Measurements from ENCODE around the gene AP2M1. TPM values are rescaled to one million over a fixed set of nuclear protein-coding genes. Genes with fewer than 3 reads are reported as not detected.

The AP2M1 gene
- total and polyA plus RNA-seq, 4 donors = 71.9 to 200 (median 135) TPM

- no peak overlapping the region for H3K4me3 ChIP-seq (ENCODE audit: low read depth in 1 of 3, low read length in 3 of 3)
- no peaks in the 10 kb centered on the region for H3K27me3 ChIP-seq (ENCODE audit: control insufficient read depth in 4 of 4, insufficient read depth in 4 of 4, low read length in 3 of 4)
- TF ChIP-seq GABPA (IDR thresholded peaks at IDR 0.05 in 1 of 2, conservative IDR thresholded peaks at IDR 0.05 in 1 of 2) = no peak
- no peak for TF ChIP-seq TAF1 (conservative IDR thresholded peaks at IDR 0.05)
- TF ChIP-seq RXRA (IDR thresholded peaks at IDR 0.05) = no peak
- TF ChIP-seq FOXA1 (IDR thresholded peaks at IDR 0.05) = no peak
- no peak for TF ChIP-seq RAD21 (IDR thresholded peaks at IDR 0.05)
- TF ChIP-seq HNF4G (IDR thresholded peaks at IDR 0.05) = no peak
- no peak for TF ChIP-seq FOXA2 (IDR thresholded peaks at IDR 0.05)
- TF ChIP-seq HNF4A (conservative IDR thresholded peaks at IDR 0.05) = no peak
- TF ChIP-seq EGR1 (IDR thresholded peaks at IDR 0.05; ENCODE audit: low read depth in 2 of 2) = no peak
- no peak for TF ChIP-seq MAX (IDR thresholded peaks at IDR 0.05)
- no peak for TF ChIP-seq REST (IDR thresholded peaks at IDR 0.05)
- no peak for TF ChIP-seq NR2F2 (IDR thresholded peaks at IDR 0.05)
- no peak for TF ChIP-seq ZBTB33 (IDR thresholded peaks at IDR 0.05)
- no peak for TF ChIP-seq JUND (IDR thresholded peaks at IDR 0.05)
- TF ChIP-seq YY1 (IDR thresholded peaks at IDR 0.05) = no peak
- TF ChIP-seq ATF3 (IDR thresholded peaks at IDR 0.05) = no peak
- no peak for TF ChIP-seq SP1 (IDR thresholded peaks at IDR 0.05)
- no peak for TF ChIP-seq CTCF (IDR thresholded peaks at IDR 0.05; ENCODE audit: low read depth, low read length, missing input control)
- no peak for DNase-seq (ENCODE audit: low spot score)
- H3K9me3 ChIP-seq (ENCODE audit: control insufficient read depth in 4 of 4, low read length in 3 of 4) = no peaks in the 10 kb centered on the region
- WGBS = 93% methylated on average over 3 of the region's 3 CpGs
- H3K27ac ChIP-seq (ENCODE audit: low read depth in 1 of 2, low read length in 2 of 2) = no peak overlapping the region
- peaks cover 0 to 5% (median 2%) of the 10 kb centered on the region in 4 donors for H3K4me1 ChIP-seq (ENCODE audit: control insufficient read depth in 4 of 4, insufficient read depth in 4 of 4, low read length in 3 of 4)
- H3K36me3 ChIP-seq (ENCODE audit: control insufficient read depth in 4 of 4, insufficient read depth in 3 of 4, low read depth in 1 of 4, low read length in 3 of 4) = peaks cover 15 to 63% (median 44%) of the 10 kb centered on the region in 4 donors
- H3K9ac ChIP-seq (ENCODE audit: low read depth in 1 of 2, low read length in 2 of 2) = no peak overlapping the region
Observed at GRCh38 chr3:184165543-184165942, 9.1 kb upstream of the AP2M1 start.
